HEK293 (cell line): ENCODE measurements around the gene SYNGR1.

Source experiments
- FEZF1 ChIP-seq: fragments of 450-650 bp; formaldehyde crosslinking; IDR thresholded peaks from 2 replicates; pipeline ENCODE4 v1.5.1; 2016; ENCODE audit warnings: missing biosample characterization, missing genetic modification characterization
- GLI2 ChIP-seq: fragments of 450-650 bp; formaldehyde crosslinking; IDR thresholded peaks from 2 replicates; pipeline ENCODE4; 2017; ENCODE audit warnings: missing biosample characterization, missing genetic modification characterization, low read depth, borderline replicate concordance
- KLF1 ChIP-seq: fragments of 450-650 bp; formaldehyde crosslinking; IDR thresholded peaks from 2 replicates; pipeline ENCODE4 v1.5.1; 2016; ENCODE audit warnings: missing biosample characterization, missing genetic modification characterization
- SCRT2 ChIP-seq: fragments of 450-650 bp; formaldehyde crosslinking; IDR thresholded peaks from 2 replicates; pipeline ENCODE4 v1.5.1; 2016; ENCODE audit warnings: missing biosample characterization, missing genetic modification characterization
- SP3 ChIP-seq: fragments of 450-650 bp; formaldehyde crosslinking; IDR thresholded peaks from 2 replicates; pipeline ENCODE4 v1.5.1; 2016; ENCODE audit warnings: missing biosample characterization, missing genetic modification characterization
- ZBTB21 ChIP-seq: fragments of 450-650 bp; formaldehyde crosslinking; IDR thresholded peaks from 2 replicates; pipeline ENCODE4 v1.5.1; 2017; ENCODE audit warnings: missing biosample characterization, missing genetic modification characterization
- ZBTB8A ChIP-seq: fragments of 450-650 bp; formaldehyde crosslinking; IDR thresholded peaks from 2 replicates; pipeline ENCODE4 v1.5.1; 2016; ENCODE audit warnings: missing biosample characterization, missing genetic modification characterization
- ZNF248 ChIP-seq: fragments of 450-650 bp; formaldehyde crosslinking; IDR thresholded peaks from 2 replicates; pipeline ENCODE4 v1.5.1; 2017; ENCODE audit warnings: missing biosample characterization, missing genetic modification characterization
- ZNF302 ChIP-seq: fragments of 450-650 bp; formaldehyde crosslinking; IDR thresholded peaks from 2 replicates; pipeline ENCODE4 v1.5.1; 2016; ENCODE audit warnings: missing biosample characterization, missing genetic modification characterization, low read depth
- ZNF398 ChIP-seq: fragments of 450-650 bp; formaldehyde crosslinking; IDR thresholded peaks from 2 replicates; pipeline ENCODE4 v1.5.1; 2017; ENCODE audit warnings: missing biosample characterization, missing genetic modification characterization
- ZNF510 ChIP-seq: fragments of 450-650 bp; formaldehyde crosslinking; IDR thresholded peaks from 2 replicates; pipeline ENCODE4 v1.5.1; 2018; ENCODE audit warnings: mild to moderate bottlenecking, missing genetic modification characterization, missing biosample characterization; ENCODE audit not compliant: insufficient replicate concordance
- ZNF560 ChIP-seq: fragments of 450-650 bp; formaldehyde crosslinking; IDR thresholded peaks from 2 replicates; pipeline ENCODE4 v1.5.1; 2017; ENCODE audit warnings: missing biosample characterization, missing genetic modification characterization, borderline replicate concordance
- ZNF645 ChIP-seq: fragments of 450-650 bp; formaldehyde crosslinking; IDR thresholded peaks from 2 replicates; pipeline ENCODE4; 2016; ENCODE audit warnings: missing biosample characterization, missing genetic modification characterization
- ZNF677 ChIP-seq: fragments of 450-650 bp; IDR thresholded peaks from 2 replicates; pipeline ENCODE4 v1.5.0; 2018; ENCODE audit warnings: missing biosample characterization, mild to moderate bottlenecking, missing genetic modification characterization, moderate library complexity
- TF ChIP-seq, protein P1 (sequence below): fragments of 450-650 bp; formaldehyde crosslinking; IDR thresholded peaks from 2 replicates; pipeline ENCODE4 v1.5.1; 2016; ENCODE audit warnings: missing biosample characterization, missing genetic modification characterization
- TF ChIP-seq, protein P2 (sequence below): fragments of 450-650 bp; formaldehyde crosslinking; conservative IDR thresholded peaks from 2 replicates; pipeline ENCODE4 v1.5.1; 2016; ENCODE audit warnings: low read depth, missing biosample characterization, missing genetic modification characterization
- TF ChIP-seq, protein P3 (sequence below): fragments of 450-650 bp; formaldehyde crosslinking; IDR thresholded peaks from 2 replicates; pipeline ENCODE4 v1.5.1; 2016; ENCODE audit warnings: missing biosample characterization, missing genetic modification characterization
- TF ChIP-seq, protein P4 (sequence below): fragments of 450-650 bp; formaldehyde crosslinking; IDR thresholded peaks from 2 replicates; pipeline ENCODE4 v1.5.1; 2016; ENCODE audit warnings: missing biosample characterization, missing genetic modification characterization
- TF ChIP-seq, protein P5 (sequence below): fragments of 450-650 bp; formaldehyde crosslinking; IDR thresholded peaks from 2 replicates; pipeline ENCODE4 v1.5.1; 2016; ENCODE audit warnings: missing biosample characterization, missing genetic modification characterization, borderline replicate concordance

The SYNGR1 gene

GRCh38 chr22:39308614-39309363 lies 41.0 kb upstream of the SYNGR1 start (continued):
- no peak for TF ChIP-seq ZNF645 (tag by site-specific recombination)
- TF ChIP-seq, protein P1, sequence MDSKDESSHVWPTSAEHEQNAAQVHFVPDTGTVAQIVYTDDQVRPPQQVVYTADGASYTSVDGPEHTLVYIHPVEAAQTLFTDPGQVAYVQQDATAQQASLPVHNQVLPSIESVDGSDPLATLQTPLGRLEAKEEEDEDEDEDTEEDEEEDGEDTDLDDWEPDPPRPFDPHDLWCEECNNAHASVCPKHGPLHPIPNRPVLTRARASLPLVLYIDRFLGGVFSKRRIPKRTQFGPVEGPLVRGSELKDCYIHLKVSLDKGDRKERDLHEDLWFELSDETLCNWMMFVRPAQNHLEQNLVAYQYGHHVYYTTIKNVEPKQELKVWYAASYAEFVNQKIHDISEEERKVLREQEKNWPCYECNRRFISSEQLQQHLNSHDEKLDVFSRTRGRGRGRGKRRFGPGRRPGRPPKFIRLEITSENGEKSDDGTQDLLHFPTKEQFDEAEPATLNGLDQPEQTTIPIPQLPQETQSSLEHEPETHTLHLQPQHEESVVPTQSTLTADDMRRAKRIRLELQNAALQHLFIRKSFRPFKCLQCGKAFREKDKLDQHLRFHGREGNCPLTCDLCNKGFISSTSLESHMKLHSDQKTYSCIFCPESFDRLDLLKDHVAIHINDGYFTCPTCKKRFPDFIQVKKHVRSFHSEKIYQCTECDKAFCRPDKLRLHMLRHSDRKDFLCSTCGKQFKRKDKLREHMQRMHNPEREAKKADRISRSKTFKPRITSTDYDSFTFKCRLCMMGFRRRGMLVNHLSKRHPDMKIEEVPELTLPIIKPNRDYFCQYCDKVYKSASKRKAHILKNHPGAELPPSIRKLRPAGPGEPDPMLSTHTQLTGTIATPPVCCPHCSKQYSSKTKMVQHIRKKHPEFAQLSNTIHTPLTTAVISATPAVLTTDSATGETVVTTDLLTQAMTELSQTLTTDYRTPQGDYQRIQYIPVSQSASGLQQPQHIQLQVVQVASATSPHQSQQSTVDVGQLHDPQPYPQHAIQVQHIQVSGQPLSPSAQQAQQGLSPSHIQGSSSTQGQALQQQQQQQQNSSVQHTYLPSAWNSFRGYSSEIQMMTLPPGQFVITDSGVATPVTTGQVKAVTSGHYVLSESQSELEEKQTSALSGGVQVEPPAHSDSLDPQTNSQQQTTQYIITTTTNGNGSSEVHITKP (tag by site-specific recombination): peak; percentile 47; the same call in 1 of the 2 replicates
- TF ChIP-seq ZNF677 (tag by site-specific recombination): no peak
- TF ChIP-seq, protein P2, sequence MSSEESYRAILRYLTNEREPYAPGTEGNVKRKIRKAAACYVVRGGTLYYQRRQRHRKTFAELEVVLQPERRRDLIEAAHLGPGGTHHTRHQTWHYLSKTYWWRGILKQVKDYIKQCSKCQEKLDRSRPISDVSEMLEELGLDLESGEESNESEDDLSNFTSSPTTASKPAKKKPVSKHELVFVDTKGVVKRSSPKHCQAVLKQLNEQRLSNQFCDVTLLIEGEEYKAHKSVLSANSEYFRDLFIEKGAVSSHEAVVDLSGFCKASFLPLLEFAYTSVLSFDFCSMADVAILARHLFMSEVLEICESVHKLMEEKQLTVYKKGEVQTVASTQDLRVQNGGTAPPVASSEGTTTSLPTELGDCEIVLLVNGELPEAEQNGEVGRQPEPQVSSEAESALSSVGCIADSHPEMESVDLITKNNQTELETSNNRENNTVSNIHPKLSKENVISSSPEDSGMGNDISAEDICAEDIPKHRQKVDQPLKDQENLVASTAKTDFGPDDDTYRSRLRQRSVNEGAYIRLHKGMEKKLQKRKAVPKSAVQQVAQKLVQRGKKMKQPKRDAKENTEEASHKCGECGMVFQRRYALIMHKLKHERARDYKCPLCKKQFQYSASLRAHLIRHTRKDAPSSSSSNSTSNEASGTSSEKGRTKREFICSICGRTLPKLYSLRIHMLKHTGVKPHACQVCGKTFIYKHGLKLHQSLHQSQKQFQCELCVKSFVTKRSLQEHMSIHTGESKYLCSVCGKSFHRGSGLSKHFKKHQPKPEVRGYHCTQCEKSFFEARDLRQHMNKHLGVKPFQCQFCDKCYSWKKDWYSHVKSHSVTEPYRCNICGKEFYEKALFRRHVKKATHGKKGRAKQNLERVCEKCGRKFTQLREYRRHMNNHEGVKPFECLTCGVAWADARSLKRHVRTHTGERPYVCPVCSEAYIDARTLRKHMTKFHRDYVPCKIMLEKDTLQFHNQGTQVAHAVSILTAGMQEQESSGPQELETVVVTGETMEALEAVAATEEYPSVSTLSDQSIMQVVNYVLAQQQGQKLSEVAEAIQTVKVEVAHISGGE (tag by site-specific recombination): no peak
- no peak for TF ChIP-seq ZNF560 (tag by site-specific recombination)
- TF ChIP-seq ZNF510 (tag by site-specific recombination): no peak
- TF ChIP-seq KLF1: 0 out of 2 replicates have a peak, but pooled peaks have one; percentile 10
- TF ChIP-seq SP3 (tag by site-specific recombination): no peak
- no peak for TF ChIP-seq ZNF302
- TF ChIP-seq ZNF398 (tag by site-specific recombination): peak; percentile 46
- TF ChIP-seq, protein P3, sequence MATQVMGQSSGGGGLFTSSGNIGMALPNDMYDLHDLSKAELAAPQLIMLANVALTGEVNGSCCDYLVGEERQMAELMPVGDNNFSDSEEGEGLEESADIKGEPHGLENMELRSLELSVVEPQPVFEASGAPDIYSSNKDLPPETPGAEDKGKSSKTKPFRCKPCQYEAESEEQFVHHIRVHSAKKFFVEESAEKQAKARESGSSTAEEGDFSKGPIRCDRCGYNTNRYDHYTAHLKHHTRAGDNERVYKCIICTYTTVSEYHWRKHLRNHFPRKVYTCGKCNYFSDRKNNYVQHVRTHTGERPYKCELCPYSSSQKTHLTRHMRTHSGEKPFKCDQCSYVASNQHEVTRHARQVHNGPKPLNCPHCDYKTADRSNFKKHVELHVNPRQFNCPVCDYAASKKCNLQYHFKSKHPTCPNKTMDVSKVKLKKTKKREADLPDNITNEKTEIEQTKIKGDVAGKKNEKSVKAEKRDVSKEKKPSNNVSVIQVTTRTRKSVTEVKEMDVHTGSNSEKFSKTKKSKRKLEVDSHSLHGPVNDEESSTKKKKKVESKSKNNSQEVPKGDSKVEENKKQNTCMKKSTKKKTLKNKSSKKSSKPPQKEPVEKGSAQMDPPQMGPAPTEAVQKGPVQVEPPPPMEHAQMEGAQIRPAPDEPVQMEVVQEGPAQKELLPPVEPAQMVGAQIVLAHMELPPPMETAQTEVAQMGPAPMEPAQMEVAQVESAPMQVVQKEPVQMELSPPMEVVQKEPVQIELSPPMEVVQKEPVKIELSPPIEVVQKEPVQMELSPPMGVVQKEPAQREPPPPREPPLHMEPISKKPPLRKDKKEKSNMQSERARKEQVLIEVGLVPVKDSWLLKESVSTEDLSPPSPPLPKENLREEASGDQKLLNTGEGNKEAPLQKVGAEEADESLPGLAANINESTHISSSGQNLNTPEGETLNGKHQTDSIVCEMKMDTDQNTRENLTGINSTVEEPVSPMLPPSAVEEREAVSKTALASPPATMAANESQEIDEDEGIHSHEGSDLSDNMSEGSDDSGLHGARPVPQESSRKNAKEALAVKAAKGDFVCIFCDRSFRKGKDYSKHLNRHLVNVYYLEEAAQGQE (tag by site-specific recombination): peak; percentile 90
- no peak for TF ChIP-seq GLI2 (tag by site-specific recombination)
- TF ChIP-seq ZBTB8A (tag by site-specific recombination): peak; percentile 84
- TF ChIP-seq SCRT2 (tag by site-specific recombination): no peak
- TF ChIP-seq, protein P4, sequence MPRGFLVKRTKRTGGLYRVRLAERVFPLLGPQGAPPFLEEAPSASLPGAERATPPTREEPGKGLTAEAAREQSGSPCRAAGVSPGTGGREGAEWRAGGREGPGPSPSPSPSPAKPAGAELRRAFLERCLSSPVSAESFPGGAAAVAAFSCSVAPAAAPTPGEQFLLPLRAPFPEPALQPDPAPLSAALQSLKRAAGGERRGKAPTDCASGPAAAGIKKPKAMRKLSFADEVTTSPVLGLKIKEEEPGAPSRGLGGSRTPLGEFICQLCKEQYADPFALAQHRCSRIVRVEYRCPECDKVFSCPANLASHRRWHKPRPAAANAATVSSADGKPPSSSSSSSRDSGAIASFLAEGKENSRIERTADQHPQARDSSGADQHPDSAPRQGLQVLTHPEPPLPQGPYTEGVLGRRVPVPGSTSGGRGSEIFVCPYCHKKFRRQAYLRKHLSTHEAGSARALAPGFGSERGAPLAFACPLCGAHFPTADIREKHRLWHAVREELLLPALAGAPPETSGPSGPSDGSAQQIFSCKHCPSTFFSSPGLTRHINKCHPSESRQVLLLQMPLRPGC (tag by site-specific recombination): 0 out of 2 replicates have a peak, but pooled peaks have one; percentile 38
- peak; percentile 77 for TF ChIP-seq FEZF1
- TF ChIP-seq, protein P5, sequence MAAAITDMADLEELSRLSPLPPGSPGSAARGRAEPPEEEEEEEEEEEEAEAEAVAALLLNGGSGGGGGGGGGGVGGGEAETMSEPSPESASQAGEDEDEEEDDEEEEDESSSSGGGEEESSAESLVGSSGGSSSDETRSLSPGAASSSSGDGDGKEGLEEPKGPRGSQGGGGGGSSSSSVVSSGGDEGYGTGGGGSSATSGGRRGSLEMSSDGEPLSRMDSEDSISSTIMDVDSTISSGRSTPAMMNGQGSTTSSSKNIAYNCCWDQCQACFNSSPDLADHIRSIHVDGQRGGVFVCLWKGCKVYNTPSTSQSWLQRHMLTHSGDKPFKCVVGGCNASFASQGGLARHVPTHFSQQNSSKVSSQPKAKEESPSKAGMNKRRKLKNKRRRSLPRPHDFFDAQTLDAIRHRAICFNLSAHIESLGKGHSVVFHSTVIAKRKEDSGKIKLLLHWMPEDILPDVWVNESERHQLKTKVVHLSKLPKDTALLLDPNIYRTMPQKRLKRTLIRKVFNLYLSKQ (tag by site-specific recombination): no peak
- TF ChIP-seq ZNF248 (tag by site-specific recombination): no peak
- peak; percentile 63; the same call in 1 of the 2 replicates for TF ChIP-seq ZBTB21 (tag by site-specific recombination)
